CD4-positive, alpha-beta T cell treated with Interleukin-21 for 1 hour (primary cell): ENCODE measurements around the gene CD22.

Experiments
- DNase-seq: peaks from one replicate; pipeline ENCODE4 v3.0.0-alpha.2; 2020

The CD22 gene

GRCh38 chr19:35315883-35316282 is 13.1 kb upstream of the CD22 start:
- DNase-seq: no peak

- no peak for DNase-seq
These were observed 12.4 kb upstream of the CD22 start for GRCh38 chr19:35316560-35316959.

DNA sequence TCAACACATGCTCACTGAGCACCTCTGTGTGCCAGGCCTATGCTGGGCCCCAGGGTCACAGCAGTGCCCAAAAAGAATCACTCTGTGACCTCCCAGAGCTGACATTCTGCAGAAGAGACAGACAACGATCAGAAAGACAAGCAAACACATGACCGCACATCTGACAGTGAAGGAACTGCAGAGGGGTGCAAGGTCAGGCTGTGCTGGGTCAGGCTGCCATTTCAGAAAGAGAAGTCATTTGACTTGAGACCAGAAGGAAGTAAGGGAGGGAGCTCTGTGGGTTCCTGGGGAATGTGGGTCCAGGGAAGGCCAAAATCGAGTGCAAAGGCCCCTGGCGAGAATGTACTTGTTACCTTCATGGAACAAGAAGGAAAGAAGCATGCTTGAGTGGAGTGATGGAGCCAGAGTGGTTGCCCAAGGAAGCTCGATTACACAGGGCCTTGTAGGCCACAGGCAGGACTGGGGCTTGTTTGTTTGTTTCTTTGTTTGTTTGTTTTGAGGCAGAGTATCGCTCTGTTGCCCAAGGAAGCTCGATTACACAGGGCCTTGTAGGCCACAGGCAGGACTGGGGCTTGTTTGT is 11.4 kb upstream of the CD22 start:
- DNase-seq: no peak

GRCh38 chr19:35318679-35319448 is 10.1 kb upstream of the CD22 start:
- DNase-seq: no peak

DNA sequence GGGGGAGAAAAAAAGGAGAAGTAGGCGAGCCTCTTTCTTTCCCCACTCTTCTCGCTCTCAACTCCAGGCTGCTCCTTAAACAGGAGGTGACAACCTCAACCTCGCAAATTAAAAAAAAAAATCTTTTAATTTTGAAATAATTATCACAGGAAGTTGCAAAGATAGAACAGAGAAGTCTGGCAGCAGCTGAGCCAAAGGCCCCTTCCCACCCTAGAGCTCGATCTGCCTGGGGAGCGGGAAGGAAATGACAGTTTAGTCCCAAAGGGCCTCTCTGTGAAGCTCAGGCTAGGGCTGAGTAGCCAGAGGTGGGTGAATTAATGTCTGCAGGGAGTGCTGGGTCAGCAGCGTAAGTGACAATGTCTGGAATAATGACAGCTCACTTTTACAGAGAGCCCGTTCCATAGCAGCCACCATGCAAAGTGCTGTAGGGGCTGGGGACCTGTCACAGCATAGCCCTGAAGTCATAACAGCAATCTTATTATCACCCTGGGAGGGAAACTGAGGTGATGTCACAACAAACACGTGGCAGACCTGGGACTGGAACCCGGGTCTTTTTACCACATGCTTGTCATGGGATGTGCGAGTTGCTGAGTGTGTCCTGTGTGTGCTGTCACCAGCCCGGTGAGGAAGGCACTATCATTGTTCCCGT is 8.8 kb upstream of the CD22 start:
- DNase-seq: no peak

DNA sequence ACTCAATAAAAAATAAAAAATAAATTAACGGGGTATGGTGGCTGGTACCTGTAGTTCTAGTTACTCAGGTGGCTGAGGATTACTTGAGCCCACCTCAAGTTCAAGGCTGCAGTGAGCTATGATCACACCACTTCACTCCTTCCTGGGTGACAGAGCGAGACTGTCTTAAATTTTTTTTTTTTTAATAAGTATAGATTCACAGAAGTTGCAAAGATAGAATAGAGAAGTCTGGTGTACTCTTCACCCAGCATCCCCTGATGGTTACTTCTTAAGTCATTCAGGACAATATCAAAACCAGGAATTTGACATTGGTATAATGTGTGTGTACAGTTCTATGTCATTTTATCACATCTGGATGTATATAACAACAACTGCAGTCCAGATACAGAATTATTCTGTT is 7.7 kb upstream of the CD22 start:
- DNase-seq: no peak

GRCh38 chr19:35322014-35322413 is 7.0 kb upstream of the CD22 start:
- DNase-seq: no peak

- no peak for DNase-seq
These were observed 1.3 kb upstream of the CD22 start for GRCh38 chr19:35327642-35328041.

GRCh38 chr19:35329323-35329722 is 336 bp downstream of the CD22 start:
- DNase-seq: no peak

DNA sequence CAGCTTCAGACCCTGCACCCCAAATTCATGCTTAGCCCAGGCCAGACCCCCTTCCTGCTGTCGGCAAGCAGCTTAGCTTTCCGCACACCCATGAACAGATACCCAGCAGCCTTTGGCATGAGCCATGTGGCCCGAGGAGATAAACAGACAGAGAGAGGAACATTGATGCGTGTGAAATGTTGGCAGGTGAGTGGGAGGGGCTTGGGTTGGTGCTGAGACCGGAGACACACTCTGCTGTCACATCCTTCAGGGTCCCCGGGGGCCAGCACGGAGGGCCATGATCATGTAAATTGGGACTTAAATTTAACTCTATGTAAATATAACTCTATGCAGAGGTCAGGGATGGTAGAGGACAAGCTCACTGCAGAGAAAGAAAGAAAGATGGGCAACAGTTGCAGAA is 1.5 kb downstream of the CD22 start:
- no peak for DNase-seq

DNA sequence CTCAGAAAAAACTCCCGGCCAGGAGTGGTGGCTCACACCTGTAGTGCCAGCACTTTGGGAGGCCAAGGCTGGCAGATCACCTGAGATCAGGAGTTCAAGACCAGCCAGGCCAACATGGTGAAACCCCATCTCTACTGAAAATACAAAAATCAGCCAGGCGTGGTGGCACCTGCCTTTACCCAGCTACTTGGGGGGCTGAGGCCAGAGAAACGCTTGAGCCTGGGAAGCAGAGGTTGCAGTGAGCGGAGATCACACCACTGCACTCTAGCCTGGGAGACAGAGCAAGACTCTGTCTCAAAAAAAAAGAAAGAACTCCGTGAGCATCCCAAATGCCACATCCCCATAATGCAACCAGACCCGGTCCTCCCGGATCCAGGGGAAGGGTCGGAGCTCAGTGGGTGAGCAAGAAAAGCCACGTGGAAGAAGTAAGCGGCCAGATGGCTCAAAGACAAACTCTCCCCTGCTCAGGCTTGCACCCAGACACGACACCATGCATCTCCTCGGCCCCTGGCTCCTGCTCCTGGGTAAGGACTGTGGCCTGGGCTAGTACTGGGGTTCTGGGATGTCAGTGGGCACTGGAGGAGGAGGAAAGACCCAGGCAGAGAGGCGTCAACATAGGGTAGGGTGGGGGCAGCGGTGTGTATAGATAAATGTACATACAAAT is 2.7 kb downstream of the CD22 start:
- no peak for DNase-seq

DNA sequence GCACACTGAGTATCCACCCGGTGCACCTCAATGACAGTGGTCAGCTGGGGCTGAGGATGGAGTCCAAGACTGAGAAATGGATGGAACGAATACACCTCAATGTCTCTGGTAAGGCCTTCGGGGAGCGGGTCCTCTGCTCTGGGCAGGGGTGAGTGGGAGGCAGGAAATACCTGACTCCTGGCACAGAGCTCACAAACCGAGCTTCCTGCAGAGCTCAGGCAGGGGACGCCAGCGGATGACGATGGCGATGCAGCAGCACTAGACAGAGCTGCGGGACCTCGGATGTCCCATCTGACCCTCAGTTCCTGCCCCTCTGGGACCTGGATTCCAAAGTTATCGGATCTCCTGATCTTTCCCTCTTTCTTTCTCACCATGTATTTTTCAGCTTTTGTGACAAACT is 3.8 kb downstream of the CD22 start:
- DNase-seq: no peak

DNA sequence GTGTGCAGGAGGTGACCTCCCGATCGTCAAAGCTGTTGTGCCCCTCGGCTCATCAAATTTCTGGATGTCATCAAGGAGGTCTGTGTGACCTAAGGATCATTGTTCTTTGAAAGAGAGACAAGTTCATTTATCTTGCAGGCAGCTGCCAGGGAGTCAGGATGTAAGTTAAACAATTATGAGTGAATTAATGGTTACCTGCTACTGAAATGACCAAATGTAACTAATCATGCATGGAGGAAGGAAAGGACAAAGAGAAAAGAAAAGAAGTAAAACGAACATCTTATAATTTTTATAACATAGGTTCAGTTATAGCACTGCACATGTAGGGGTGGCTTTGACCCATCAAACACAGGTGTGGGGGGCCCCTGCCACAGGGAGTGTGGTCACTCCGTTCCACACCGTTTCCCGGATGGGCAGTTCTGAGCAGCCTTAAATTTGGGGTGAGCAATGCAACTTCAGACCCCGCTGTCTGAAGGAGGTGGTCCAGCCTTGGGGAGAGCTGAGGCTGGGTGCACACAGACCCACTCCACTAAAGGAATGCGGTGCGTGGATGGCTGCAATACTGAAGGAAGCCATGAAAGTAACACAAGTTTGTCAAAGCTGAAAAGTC is 5.3 kb downstream of the CD22 start:
- no peak for DNase-seq

- no peak for DNase-seq
These were observed 7.4 kb downstream of the CD22 start for GRCh38 chr19:35336166-35336955.

GRCh38 chr19:35337097-35337983 is 8.4 kb downstream of the CD22 start:
- DNase-seq: no peak

DNA sequence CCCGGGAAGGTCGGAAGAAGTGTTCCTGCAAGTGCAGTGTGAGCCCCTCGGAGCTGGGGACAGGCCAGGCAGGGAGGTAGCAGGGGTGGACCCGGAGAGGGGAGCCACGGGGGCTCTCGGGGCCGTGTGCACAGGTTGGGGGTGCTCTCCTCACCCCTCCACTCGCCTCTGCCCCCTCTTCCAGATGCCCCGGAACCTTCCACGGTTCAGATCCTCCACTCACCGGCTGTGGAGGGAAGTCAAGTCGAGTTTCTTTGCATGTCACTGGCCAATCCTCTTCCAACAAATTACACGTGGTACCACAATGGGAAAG is 9.0 kb downstream of the CD22 start:
- DNase-seq: no peak

GRCh38 chr19:35340431-35340830 is 11.4 kb downstream of the CD22 start:
- no peak for DNase-seq

DNA sequence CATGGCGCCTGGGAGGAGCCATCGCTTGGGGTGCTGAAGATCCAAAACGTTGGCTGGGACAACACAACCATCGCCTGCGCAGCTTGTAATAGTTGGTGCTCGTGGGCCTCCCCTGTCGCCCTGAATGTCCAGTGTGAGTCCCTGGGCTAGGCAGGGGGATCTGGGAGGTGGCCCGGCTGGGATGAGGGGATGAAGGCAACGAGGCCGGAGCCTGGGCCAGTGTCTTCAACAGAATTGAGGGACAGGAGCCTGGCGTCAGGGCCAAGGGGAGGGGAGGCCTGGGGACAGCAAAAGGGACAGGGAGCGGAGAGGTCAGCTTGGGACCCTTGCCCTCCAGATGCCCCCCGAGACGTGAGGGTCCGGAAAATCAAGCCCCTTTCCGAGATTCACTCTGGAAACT is 12.0 kb downstream of the CD22 start:
- DNase-seq: no peak

DNA sequence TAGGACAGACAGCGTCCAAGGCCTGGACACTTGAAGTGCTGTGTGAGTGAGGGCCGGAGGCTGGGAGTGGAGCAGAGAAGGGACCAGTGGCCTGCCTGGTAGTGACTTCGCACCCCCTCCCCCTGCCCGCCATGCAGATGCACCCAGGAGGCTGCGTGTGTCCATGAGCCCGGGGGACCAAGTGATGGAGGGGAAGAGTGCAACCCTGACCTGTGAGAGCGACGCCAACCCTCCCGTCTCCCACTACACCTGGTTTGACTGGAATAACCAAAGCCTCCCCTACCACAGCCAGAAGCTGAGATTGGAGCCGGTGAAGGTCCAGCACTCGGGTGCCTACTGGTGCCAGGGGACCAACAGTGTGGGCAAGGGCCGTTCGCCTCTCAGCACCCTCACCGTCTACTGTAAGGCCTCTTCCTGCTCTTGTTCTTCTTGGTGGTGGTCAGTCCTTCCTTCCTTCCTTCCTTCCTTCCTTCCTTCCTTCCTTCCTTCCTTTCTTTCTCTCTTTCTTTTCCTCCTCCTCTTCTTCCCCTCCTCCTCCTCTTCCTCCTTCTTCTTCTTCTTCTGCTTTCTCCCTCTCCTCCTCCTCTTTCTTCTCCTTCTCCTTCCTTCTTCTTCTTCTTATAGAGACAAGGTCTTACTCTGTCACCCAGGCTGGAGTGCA is 12.7 kb downstream of the CD22 start:
- DNase-seq: no peak

DNA sequence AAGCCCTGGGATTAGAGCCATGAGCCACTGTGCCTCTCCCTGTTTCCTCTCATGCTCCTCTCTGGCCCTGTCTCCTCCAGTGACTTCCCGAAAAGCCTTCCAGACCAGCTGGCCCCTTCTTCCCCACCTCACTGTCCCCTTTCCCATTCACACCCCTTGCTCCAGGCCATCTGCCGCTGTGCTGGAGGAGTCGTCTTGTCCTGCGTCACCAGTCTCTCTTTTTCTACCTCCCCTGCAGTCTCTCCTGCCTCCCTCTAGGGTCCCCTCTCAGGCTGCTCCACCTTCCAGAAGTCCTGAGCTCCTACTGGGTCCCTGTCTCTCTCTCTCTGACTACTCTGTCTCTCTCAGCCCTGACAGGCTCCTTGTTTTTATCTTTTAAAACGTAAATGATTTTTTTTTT is 13.4 kb downstream of the CD22 start:
- no peak for DNase-seq

DNA sequence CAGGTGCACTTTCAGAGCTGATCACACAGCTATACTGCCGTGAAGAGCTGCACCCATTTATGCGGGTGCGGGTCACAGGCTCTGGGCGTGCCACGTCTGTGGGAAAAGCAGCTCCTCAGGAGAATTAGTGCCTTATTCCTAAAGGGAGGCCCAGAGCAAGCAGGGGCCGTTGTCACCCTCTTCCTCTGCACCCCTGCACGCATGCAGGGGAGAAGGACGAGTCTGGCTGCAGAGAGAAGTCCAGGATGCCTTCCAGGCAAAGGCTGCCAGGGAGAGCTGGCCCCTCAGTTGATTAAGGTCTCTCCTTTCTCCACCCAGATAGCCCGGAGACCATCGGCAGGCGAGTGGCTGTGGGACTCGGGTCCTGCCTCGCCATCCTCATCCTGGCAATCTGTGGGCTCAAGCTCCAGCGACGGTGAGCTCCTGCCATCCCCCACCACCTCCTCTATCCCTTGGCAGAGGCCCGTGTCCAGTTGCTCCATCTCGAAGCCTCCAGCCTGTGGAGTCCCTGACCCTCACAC is 15.6 kb downstream of the CD22 start:
- DNase-seq: no peak
